K562 (cell line): Measurements from ENCODE around the gene DEDD. TPM values are rescaled to one million over a fixed set of nuclear protein-coding genes. Genes with fewer than 3 reads are reported as not detected.

Experiments used
- HLTF ChIP-seq: fragments of 450-650 bp; IDR thresholded peaks from 2 replicates; pipeline ENCODE4 v1.6.1; 2016
- JUN ChIP-seq, 2 experiments: sonication (generic) in 1 of 2; formaldehyde crosslinking in 1 of 2; IDR thresholded peaks; 2 replicates each; pipeline versions ENCODE4 v1.6.1 to v1.8.0; 2012 to 2022; ENCODE audit warnings: borderline replicate concordance in 2 of 2, mild to moderate bottlenecking in 2 of 2, improper control_type of control experiment in 1 of 2, low read depth in 1 of 2, low read length in 1 of 2, missing genetic modification reagents in 1 of 2
- KDM2B ChIP-seq: fragments of 250-450 bp; sonication (Bioruptor Pico); IDR thresholded peaks from 2 replicates; pipeline ENCODE4 v1.8.0; 2021; ENCODE audit warnings: mild to moderate bottlenecking, moderate library complexity
- RB1 ChIP-seq: fragments of 450-650 bp; IDR thresholded peaks from 2 replicates; pipeline ENCODE4 v1.6.1; 2017; ENCODE audit warnings: low read depth, mild to moderate bottlenecking
- STAT5A ChIP-seq: IDR thresholded peaks from 2 replicates; pipeline ENCODE4 v1.6.1; 2012; ENCODE audit warnings: low read length, inconsistent platforms, borderline replicate concordance
- ZFP1 ChIP-seq: fragments of 450-650 bp; formaldehyde crosslinking; IDR thresholded peaks from 2 replicates; pipeline ENCODE4 v1.4.0; 2020; ENCODE audit warnings: mild to moderate bottlenecking, mixed read lengths
- ZNF23 ChIP-seq: fragments of 250-450 bp; sonication (Bioruptor Pico); IDR thresholded peaks from 2 replicates; pipeline ENCODE4 v1.4.0; 2020; ENCODE audit warnings: mild to moderate bottlenecking
- polyA plus RNA-seq, 8 experiments: library from polyadenylated mRNA; depleted of rRNA in 4 of 8; stranded (reverse) in 5 of 8; unstranded in 3 of 8; fragments of >200 nt; fragmentation: Nextera tagmentation in 2 of 8; fragmentation: Illumina TruSeq in 1 of 8; extraction: Ambion mirVana in 2 of 8; extraction: Trizol in 1 of 8; gene quantifications; 2 replicates each; pipeline versions ENCODE4 v1.2.1 to v1.2.3, GENCODE V29; 2011 to 2014; ENCODE audit warnings: inconsistent platforms in 1 of 8, missing spikeins in 1 of 8
- total RNA-seq, 7 experiments: library from RNA; depleted of rRNA in 6 of 7; stranded (reverse); fragments of >200 nt in 6 of 7; fragmentation: Illumina TruSeq in 2 of 7; extraction: Trizol in 2 of 7; gene quantifications; 2 replicates each; pipeline versions ENCODE4 v1.2.1 to v1.2.3, GENCODE V29; 2011 to 2021; ENCODE audit warnings: low replicate concordance in 1 of 7
- TF ChIP-seq, protein P1 (sequence below): fragments of 250-450 bp; sonication (Bioruptor Pico); IDR thresholded peaks from 2 replicates; pipeline ENCODE4 v1.6.1; 2021; ENCODE audit warnings: mild to moderate bottlenecking
- TF ChIP-seq, protein P2 (sequence below): fragments of 250-450 bp; sonication (Bioruptor Pico); IDR thresholded peaks from 2 replicates; pipeline ENCODE4 v1.8.0; 2021; ENCODE audit warnings: moderate library complexity, mild to moderate bottlenecking, inconsistent platforms
- TF ChIP-seq, protein P3 (sequence below): IDR thresholded peaks from 2 replicates; pipeline ENCODE4 v1.6.1; 2011; ENCODE audit not compliant: insufficient read length; ENCODE audit errors: extremely low read depth
- TF ChIP-seq, protein P4 (sequence below): sonication (generic); formaldehyde crosslinking; IDR thresholded peaks from 2 replicates; pipeline ENCODE4 v1.8.1; 2023; ENCODE audit warnings: mild to moderate bottlenecking, missing genetic modification reagents
- TF ChIP-seq, protein P5 (sequence below): sonication (generic); formaldehyde crosslinking; IDR thresholded peaks from 2 replicates; pipeline ENCODE4 v1.8.1; 2023; ENCODE audit warnings: missing genetic modification reagents, mild to moderate bottlenecking, borderline replicate concordance
- TF ChIP-seq, protein P6 (sequence below), 3 experiments: fragments of 200-800 bp in 1 of 3; sonication (Bioruptor generic) in 1 of 3; sonication (generic) in 1 of 3; formaldehyde crosslinking in 1 of 3; IDR thresholded peaks; 2 replicates each; pipeline versions ENCODE4 v1.6.1 to v1.8.0; 2016 to 2022; ENCODE audit warnings: mild to moderate bottlenecking in 2 of 3, missing compliant biosample characterization in 2 of 3, missing genetic modification characterization in 2 of 3, missing genetic modification reagents in 1 of 3

Gene DEDD
- total and polyA plus RNA-seq, 9 of the 15 experiments (the other 6 are each of a cell fraction or from before 2014, with no cell fraction given) = 11.6 to 41.0 (median 16.8) TPM

DNA sequence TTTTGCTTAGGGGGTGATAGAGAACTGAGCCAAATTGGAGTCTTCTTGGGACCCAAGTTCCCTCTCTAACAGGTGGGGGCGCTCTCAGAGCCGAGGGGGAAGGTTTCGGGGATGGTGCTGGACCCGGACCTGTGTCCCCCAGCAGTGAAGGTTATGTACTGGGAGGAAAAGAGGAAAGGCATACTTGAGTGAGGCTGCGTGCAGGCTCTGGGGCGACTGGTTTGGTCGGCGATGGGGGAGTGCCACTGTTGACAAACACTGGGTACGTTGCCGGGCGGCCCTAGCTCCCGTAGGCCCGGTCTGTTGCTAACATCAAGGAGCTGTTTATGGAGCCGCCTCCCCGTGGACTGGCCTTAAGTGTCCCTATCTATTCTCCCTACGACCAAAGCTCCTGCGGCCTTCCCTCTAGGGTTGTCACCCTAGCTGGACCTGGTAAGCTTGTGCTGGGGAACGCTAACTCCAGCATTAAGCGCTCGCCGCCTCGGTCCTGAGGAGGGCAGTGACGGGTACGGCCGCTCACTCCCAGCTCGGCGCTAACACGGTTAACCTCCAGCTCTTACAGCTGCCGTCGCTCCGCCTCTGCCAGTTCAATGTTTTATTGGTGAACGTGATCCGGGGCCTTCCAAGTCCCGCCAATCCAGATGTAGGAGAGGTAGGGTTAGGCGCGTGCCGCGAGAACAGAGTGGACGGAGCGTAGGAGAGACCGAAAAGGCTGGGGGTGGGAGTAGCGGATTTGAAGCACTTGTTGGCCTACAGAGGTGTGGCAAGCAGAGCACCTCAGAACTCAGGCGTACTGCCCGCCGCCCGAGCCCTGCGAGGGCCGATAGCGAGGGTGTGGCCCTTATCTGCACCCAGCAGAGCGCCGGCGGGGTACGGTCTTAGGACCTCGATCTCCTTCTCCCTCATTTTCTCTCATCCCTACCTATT, 33.5 kb upstream of the DEDD start, which contains the start of gene PPOX (continued):
- TF ChIP-seq, protein P1, sequence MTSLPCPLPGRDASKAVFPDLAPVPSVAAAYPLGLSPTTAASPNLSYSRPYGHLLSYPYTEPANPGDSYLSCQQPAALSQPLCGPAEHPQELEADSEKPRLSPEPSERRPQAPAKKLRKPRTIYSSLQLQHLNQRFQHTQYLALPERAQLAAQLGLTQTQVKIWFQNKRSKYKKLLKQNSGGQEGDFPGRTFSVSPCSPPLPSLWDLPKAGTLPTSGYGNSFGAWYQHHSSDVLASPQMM (CRISPR knock-in tag) = no peak
- TF ChIP-seq KDM2B (peak; percentile 90; the same call in 1 of the 2 replicates), ZNF23 (no peak), HLTF (peak; percentile 62; the same call in 1 of the 2 replicates), STAT5A (peak; percentile 93), JUN (IDR thresholded peaks at IDR 0.05; ENCODE audit: borderline replicate concordance, low read depth, low read length) (peak; percentile 31; the same call in 1 of the 2 replicates), JUN (CRISPR knock-in tag; IDR thresholded peaks at IDR 0.05; ENCODE audit: borderline replicate concordance) (peak; percentile 59; the same call in 1 of the 2 replicates), RB1 (peak; percentile 57), ZFP1 (CRISPR knock-in tag) (0 out of 2 replicates have a peak, but pooled peaks have one; percentile 3)
- TF ChIP-seq, protein P2, sequence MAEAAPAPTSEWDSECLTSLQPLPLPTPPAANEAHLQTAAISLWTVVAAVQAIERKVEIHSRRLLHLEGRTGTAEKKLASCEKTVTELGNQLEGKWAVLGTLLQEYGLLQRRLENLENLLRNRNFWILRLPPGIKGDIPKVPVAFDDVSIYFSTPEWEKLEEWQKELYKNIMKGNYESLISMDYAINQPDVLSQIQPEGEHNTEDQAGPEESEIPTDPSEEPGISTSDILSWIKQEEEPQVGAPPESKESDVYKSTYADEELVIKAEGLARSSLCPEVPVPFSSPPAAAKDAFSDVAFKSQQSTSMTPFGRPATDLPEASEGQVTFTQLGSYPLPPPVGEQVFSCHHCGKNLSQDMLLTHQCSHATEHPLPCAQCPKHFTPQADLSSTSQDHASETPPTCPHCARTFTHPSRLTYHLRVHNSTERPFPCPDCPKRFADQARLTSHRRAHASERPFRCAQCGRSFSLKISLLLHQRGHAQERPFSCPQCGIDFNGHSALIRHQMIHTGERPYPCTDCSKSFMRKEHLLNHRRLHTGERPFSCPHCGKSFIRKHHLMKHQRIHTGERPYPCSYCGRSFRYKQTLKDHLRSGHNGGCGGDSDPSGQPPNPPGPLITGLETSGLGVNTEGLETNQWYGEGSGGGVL = no peak
- TF ChIP-seq, protein P3, sequence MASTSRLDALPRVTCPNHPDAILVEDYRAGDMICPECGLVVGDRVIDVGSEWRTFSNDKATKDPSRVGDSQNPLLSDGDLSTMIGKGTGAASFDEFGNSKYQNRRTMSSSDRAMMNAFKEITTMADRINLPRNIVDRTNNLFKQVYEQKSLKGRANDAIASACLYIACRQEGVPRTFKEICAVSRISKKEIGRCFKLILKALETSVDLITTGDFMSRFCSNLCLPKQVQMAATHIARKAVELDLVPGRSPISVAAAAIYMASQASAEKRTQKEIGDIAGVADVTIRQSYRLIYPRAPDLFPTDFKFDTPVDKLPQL = no peak
- TF ChIP-seq, protein P4, sequence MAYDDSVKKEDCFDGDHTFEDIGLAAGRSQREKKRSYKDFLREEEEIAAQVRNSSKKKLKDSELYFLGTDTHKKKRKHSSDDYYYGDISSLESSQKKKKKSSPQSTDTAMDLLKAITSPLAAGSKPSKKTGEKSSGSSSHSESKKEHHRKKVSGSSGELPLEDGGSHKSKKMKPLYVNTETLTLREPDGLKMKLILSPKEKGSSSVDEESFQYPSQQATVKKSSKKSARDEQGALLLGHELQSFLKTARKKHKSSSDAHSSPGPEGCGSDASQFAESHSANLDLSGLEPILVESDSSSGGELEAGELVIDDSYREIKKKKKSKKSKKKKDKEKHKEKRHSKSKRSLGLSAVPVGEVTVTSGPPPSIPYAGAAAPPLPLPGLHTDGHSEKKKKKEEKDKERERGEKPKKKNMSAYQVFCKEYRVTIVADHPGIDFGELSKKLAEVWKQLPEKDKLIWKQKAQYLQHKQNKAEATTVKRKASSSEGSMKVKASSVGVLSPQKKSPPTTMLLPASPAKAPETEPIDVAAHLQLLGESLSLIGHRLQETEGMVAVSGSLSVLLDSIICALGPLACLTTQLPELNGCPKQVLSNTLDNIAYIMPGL (CRISPR knock-in tag) = peak; percentile 36; the same call in 1 of the 2 replicates
- TF ChIP-seq, protein P5, sequence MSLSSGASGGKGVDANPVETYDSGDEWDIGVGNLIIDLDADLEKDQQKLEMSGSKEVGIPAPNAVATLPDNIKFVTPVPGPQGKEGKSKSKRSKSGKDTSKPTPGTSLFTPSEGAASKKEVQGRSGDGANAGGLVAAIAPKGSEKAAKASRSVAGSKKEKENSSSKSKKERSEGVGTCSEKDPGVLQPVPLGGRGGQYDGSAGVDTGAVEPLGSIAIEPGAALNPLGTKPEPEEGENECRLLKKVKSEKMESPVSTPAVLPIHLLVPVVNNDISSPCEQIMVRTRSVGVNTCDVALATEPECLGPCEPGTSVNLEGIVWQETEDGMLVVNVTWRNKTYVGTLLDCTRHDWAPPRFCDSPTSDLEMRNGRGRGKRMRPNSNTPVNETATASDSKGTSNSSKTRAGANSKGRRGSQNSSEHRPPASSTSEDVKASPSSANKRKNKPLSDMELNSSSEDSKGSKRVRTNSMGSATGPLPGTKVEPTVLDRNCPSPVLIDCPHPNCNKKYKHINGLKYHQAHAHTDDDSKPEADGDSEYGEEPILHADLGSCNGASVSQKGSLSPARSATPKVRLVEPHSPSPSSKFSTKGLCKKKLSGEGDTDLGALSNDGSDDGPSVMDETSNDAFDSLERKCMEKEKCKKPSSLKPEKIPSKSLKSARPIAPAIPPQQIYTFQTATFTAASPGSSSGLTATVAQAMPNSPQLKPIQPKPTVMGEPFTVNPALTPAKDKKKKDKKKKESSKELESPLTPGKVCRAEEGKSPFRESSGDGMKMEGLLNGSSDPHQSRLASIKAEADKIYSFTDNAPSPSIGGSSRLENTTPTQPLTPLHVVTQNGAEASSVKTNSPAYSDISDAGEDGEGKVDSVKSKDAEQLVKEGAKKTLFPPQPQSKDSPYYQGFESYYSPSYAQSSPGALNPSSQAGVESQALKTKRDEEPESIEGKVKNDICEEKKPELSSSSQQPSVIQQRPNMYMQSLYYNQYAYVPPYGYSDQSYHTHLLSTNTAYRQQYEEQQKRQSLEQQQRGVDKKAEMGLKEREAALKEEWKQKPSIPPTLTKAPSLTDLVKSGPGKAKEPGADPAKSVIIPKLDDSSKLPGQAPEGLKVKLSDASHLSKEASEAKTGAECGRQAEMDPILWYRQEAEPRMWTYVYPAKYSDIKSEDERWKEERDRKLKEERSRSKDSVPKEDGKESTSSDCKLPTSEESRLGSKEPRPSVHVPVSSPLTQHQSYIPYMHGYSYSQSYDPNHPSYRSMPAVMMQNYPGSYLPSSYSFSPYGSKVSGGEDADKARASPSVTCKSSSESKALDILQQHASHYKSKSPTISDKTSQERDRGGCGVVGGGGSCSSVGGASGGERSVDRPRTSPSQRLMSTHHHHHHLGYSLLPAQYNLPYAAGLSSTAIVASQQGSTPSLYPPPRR (CRISPR knock-in tag) = 0 out of 2 replicates have a peak, but pooled peaks have one; percentile 28
- TF ChIP-seq, protein P6, sequence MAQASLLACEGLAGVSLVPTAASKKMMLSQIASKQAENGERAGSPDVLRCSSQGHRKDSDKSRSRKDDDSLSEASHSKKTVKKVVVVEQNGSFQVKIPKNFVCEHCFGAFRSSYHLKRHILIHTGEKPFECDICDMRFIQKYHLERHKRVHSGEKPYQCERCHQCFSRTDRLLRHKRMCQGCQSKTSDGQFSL (CRISPR knock-in tag; IDR thresholded peaks at IDR 0.05) = peak; percentile 63; the same call in 1 of the 2 replicates
- TF ChIP-seq, protein P6 (tag; IDR thresholded peaks at IDR 0.05) = peak in 1 of 2 experiments; percentile 45; a peak in 1 of 4 replicates
